Subcutaneous abdominal adipose tissue (tissue), 5 donors: ENCODE data around the gene TRPV2.
A peak's percentile ranks its signal among the peaks of the same experiment; 100 is the strongest.

Experiments
- H3K27ac ChIP-seq: one replicate; pipeline ENCODE4 v1.7.0; 2013; ENCODE audit warnings: low read depth, mild to moderate bottlenecking, inconsistent platforms, low read length, moderate library complexity
- H3K27me3 ChIP-seq, 5 donors: one replicate each; pipeline ENCODE4 v1.7.0; 2013; ENCODE audit warnings: low read length in 5 of 5, inconsistent platforms in 1 of 5; ENCODE audit not compliant: control insufficient read depth in 5 of 5, insufficient read depth in 4 of 5
- H3K36me3 ChIP-seq, 5 donors: one replicate each; pipeline ENCODE4 v1.7.0; 2013; ENCODE audit warnings: low read length in 5 of 5; ENCODE audit not compliant: control insufficient read depth in 5 of 5, insufficient read depth in 5 of 5
- H3K4me1 ChIP-seq, 5 donors: one replicate each; pipeline ENCODE4 v1.7.0; 2013; ENCODE audit warnings: low read length in 5 of 5, mild to moderate bottlenecking in 3 of 5, moderate library complexity in 1 of 5; ENCODE audit not compliant: control insufficient read depth in 5 of 5, insufficient read depth in 5 of 5
- H3K4me3 ChIP-seq, 5 donors: one replicate each; pipeline ENCODE4 v1.7.0; 2013; ENCODE audit warnings: low read length in 5 of 5, low read depth in 1 of 5
- H3K9ac ChIP-seq, 5 donors: one replicate each; pipeline ENCODE4 v1.7.0; 2013; ENCODE audit warnings: low read length in 5 of 5, mild to moderate bottlenecking in 4 of 5, moderate library complexity in 3 of 5
- H3K9me3 ChIP-seq, 5 donors: one replicate each; pipeline ENCODE4 v1.7.0; 2013; ENCODE audit warnings: low read length in 5 of 5; ENCODE audit not compliant: control insufficient read depth in 5 of 5
- donor health status: healthy.
- donor health status: healthy.
- donor health status: healthy.
- donor health status: healthy.
- donor health status: healthy.

TRPV2 gene

GRCh38 chr17:16471295-16471694, 55.9 kb downstream of the TRPV2 start:
- H3K9ac ChIP-seq: no peak overlapping the region

GRCh38 chr17:16472539-16472938, 57.2 kb downstream of the TRPV2 start:
- no peak overlapping the region for H3K4me3 ChIP-seq
- peaks cover 10 to 36% (median 19%) of the 10 kb centered on the region in 5 donors for H3K4me1 ChIP-seq
- H3K27ac ChIP-seq: no peak overlapping the region
- no peaks in the 10 kb centered on the region for H3K36me3 ChIP-seq
- peaks cover 0 to 2% (median 0%) of the 10 kb centered on the region in 5 donors for H3K27me3 ChIP-seq
- H3K9me3 ChIP-seq: no peaks in the 10 kb centered on the region
- no peak overlapping the region for H3K9ac ChIP-seq

More at GRCh38 chr17:16471295-16471694, 55.9 kb downstream of the TRPV2 start:
- no peaks in the 10 kb centered on the region for H3K9me3 ChIP-seq
- H3K4me3 ChIP-seq: no peak overlapping the region
- H3K27ac ChIP-seq: no peak overlapping the region
- peaks cover 4 to 35% (median 14%) of the 10 kb centered on the region in 5 donors for H3K4me1 ChIP-seq
- H3K27me3 ChIP-seq: peaks cover 0 to 2% (median 0%) of the 10 kb centered on the region in 5 donors
- H3K36me3 ChIP-seq: no peaks in the 10 kb centered on the region

- no peaks in the 10 kb centered on the region for H3K36me3 ChIP-seq
- H3K27ac ChIP-seq: no peak overlapping the region
- H3K27me3 ChIP-seq: peaks cover 0 to 2% (median 0%) of the 10 kb centered on the region in 5 donors
- no peak overlapping the region for H3K4me3 ChIP-seq
- H3K9ac ChIP-seq: no peak overlapping the region
- H3K4me1 ChIP-seq: peaks cover 10 to 39% (median 20%) of the 10 kb centered on the region in 5 donors
- H3K9me3 ChIP-seq: no peaks in the 10 kb centered on the region
Measured at GRCh38 chr17:16473044-16474011, 58.0 kb downstream of the TRPV2 start.

GRCh38 chr17:16474012-16474725, 58.8 kb downstream of the TRPV2 start:
- Histone ChIP-seq H3K4me3 (no peak overlapping the region), H3K27me3 (peaks cover 0 to 5% (median 0%) of the 10 kb centered on the region in 5 donors), H3K9ac (no peak overlapping the region), H3K36me3 (no peaks in the 10 kb centered on the region), H3K27ac (no peak overlapping the region), H3K4me1 (peaks cover 10 to 41% (median 23%) of the 10 kb centered on the region in 5 donors), H3K9me3 (no peaks in the 10 kb centered on the region)

DNA sequence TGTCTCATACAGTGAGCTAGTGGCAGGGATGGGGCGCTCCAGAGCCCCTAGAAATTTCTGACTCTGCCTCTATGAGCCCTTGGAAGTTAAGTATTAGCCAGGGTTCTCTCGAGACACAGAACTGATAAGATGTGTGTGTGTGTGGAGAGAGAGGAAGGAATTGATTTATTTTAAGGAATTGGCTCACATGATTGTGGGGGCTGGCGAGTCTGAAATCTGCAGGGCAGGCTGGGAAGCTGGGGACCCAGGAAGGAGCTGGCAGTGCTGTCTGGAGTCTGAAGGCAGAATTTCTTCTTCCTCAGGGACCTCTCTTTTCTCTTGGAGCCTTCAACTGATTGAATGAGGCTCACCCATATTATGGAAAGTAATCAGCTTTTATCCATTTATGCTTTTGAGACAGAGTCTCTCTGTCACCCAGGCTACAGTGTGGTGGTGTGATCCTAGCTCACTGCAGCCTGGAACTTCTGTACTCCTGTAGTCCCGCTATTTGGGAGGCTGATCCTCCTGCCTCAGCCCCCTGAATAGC, 59.9 kb downstream of the TRPV2 start:
- Histone ChIP-seq H3K9me3 (no peaks in the 10 kb centered on the region), H3K27ac (no peak overlapping the region), H3K9ac (no peak overlapping the region), H3K4me3 (no peak overlapping the region), H3K36me3 (no peaks in the 10 kb centered on the region), H3K4me1 (peaks cover 6 to 32% (median 19%) of the 10 kb centered on the region in 5 donors), H3K27me3 (peaks cover 0 to 3% (median 0%) of the 10 kb centered on the region in 5 donors)

GRCh38 chr17:16477255-16477654, 61.9 kb downstream of the TRPV2 start:
- peaks cover 0 to 29% (median 15%) of the 10 kb centered on the region in 5 donors for H3K4me1 ChIP-seq
- H3K36me3 ChIP-seq: no peaks in the 10 kb centered on the region
- H3K4me3 ChIP-seq: no peak overlapping the region
- H3K9me3 ChIP-seq: no peaks in the 10 kb centered on the region
- no peak overlapping the region for H3K9ac ChIP-seq
- H3K27ac ChIP-seq: peak overlapping the region; percentile 23
- peaks cover 0 to 5% (median 0%) of the 10 kb centered on the region in 5 donors for H3K27me3 ChIP-seq

DNA sequence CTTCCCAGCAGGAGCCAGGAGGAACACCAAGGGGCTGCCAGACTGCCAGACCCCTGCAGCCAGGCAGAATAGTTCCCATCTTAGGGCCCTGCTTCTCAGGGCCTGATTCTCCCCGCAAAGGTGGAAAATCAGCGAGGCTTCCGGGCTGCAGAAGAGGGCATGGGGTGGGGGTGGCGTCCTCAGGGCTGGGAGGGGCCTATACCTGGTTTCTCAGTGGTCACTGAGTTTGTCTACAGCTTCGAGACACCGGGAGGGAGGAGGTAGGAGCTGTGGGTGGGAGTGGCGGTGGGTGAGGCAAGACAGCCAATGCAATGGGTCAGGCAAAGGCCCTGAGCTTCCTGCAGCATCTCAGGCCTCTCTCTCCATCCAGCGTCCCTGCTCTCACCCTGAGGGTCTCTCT, 62.3 kb downstream of the TRPV2 start:
- Histone ChIP-seq H3K9me3 (no peaks in the 10 kb centered on the region), H3K36me3 (no peaks in the 10 kb centered on the region), H3K4me3 (no peak overlapping the region), H3K4me1 (peaks cover 0 to 27% (median 15%) of the 10 kb centered on the region in 5 donors), H3K27ac (peak overlapping the region; percentile 23), H3K9ac (no peak overlapping the region), H3K27me3 (peaks cover 0 to 5% (median 0%) of the 10 kb centered on the region in 5 donors)

GRCh38 chr17:16478649-16479048, 63.3 kb downstream of the TRPV2 start:
- no peaks in the 10 kb centered on the region for H3K36me3 ChIP-seq
- H3K27me3 ChIP-seq: peaks cover 0 to 5% (median 0%) of the 10 kb centered on the region in 5 donors
- H3K9me3 ChIP-seq: no peaks in the 10 kb centered on the region
- no peak overlapping the region for H3K4me3 ChIP-seq
- peak overlapping the region; percentile 34 for H3K27ac ChIP-seq
- no peak overlapping the region for H3K9ac ChIP-seq
- H3K4me1 ChIP-seq: peaks cover 0 to 27% (median 15%) of the 10 kb centered on the region in 5 donors

GRCh38 chr17:16479264-16479663, 63.9 kb downstream of the TRPV2 start:
- Histone ChIP-seq H3K27ac (peak overlapping the region; percentile 34), H3K4me1 (peaks cover 0 to 27% (median 16%) of the 10 kb centered on the region in 5 donors), H3K4me3 (no peak overlapping the region), H3K9ac (no peak overlapping the region), H3K36me3 (no peaks in the 10 kb centered on the region), H3K9me3 (no peaks in the 10 kb centered on the region), H3K27me3 (peaks cover 0 to 5% (median 0%) of the 10 kb centered on the region in 5 donors)
